BE2C (cell line): Measurements from ENCODE around the gene ZNF764.

ENCODE experiments used
- DNase-seq: peaks from one replicate; pipeline ENCODE4 v3.0.0-alpha.2; 2020
- H3K27me3 ChIP-seq: fragments of 250-450 bp; sonication (Bioruptor Pico); 2 replicates; pipeline ENCODE4 v1.5.1; 2020; ENCODE audit warnings: mild to moderate bottlenecking
- H3K36me3 ChIP-seq: fragments of 250-450 bp; sonication (Bioruptor Pico); 2 replicates; pipeline ENCODE4 v1.5.1; 2020; ENCODE audit warnings: mild to moderate bottlenecking
- H3K4me1 ChIP-seq: fragments of 250-450 bp; sonication (Bioruptor Pico); 2 replicates; pipeline ENCODE4 v1.5.1; 2020
- H3K4me3 ChIP-seq: 2 replicates; pipeline ENCODE4 v1.5.1; 2011; ENCODE audit warnings: low read depth, low read length
- H3K9me3 ChIP-seq: fragments of 250-450 bp; sonication (Bioruptor Pico); 2 replicates; pipeline ENCODE4 v1.5.1; 2020
- CTCF ChIP-seq: IDR thresholded peaks from 2 replicates; pipeline ENCODE4 v1.5.1; 2012; ENCODE audit warnings: mild to moderate bottlenecking, low read depth, low read length

The ZNF764 gene

GRCh38 chr16:30553393-30553899 lies 4.7 kb downstream of the ZNF764 start:
- Histone ChIP-seq H3K27me3 (no peaks in the 10 kb centered on the region), H3K4me1 (no peaks in the 10 kb centered on the region), H3K9me3 (no peaks in the 10 kb centered on the region), H3K4me3 (no peak overlapping the region), H3K36me3 (peaks cover 23% of the 10 kb centered on the region)
- no peak for DNase-seq
- TF ChIP-seq CTCF: no peak

GRCh38 chr16:30552956-30553355 lies 5.2 kb downstream of the ZNF764 start:
- DNase-seq: no peak
- H3K9me3 ChIP-seq: no peaks in the 10 kb centered on the region
- H3K36me3 ChIP-seq: peaks cover 23% of the 10 kb centered on the region
- H3K4me1 ChIP-seq: no peaks in the 10 kb centered on the region
- no peak for TF ChIP-seq CTCF
- H3K27me3 ChIP-seq: no peaks in the 10 kb centered on the region
- H3K4me3 ChIP-seq: no peak overlapping the region

- no peak for DNase-seq
- no peaks in the 10 kb centered on the region for H3K4me1 ChIP-seq
- H3K36me3 ChIP-seq: peaks cover 23% of the 10 kb centered on the region
- H3K9me3 ChIP-seq: no peaks in the 10 kb centered on the region
- TF ChIP-seq CTCF: no peak
- no peaks in the 10 kb centered on the region for H3K27me3 ChIP-seq
- no peak overlapping the region for H3K4me3 ChIP-seq
These were observed 6.4 kb downstream of the ZNF764 start for GRCh38 chr16:30551781-30552180.

GRCh38 chr16:30548416-30549253 lies 9.5 kb downstream of the ZNF764 start:
- H3K9me3 ChIP-seq: no peaks in the 10 kb centered on the region
- H3K4me3 ChIP-seq: no peak overlapping the region
- TF ChIP-seq CTCF: no peak
- H3K27me3 ChIP-seq: no peaks in the 10 kb centered on the region
- no peak for DNase-seq
- peaks cover 5% of the 10 kb centered on the region; the same call in 1 of the 2 replicates for H3K36me3 ChIP-seq
- H3K4me1 ChIP-seq: no peaks in the 10 kb centered on the region

- no peak for TF ChIP-seq CTCF
- H3K27me3 ChIP-seq: no peaks in the 10 kb centered on the region
- no peak for DNase-seq
- no peak overlapping the region for H3K4me3 ChIP-seq
- H3K9me3 ChIP-seq: no peaks in the 10 kb centered on the region
- no peaks in the 10 kb centered on the region for H3K36me3 ChIP-seq
- H3K4me1 ChIP-seq: peaks cover 11% of the 10 kb centered on the region
These were observed 12.1 kb downstream of the ZNF764 start for GRCh38 chr16:30546115-30546514.

- TF ChIP-seq CTCF: no peak
- Histone ChIP-seq H3K4me1 (peaks cover 12% of the 10 kb centered on the region), H3K9me3 (no peaks in the 10 kb centered on the region), H3K4me3 (no peak overlapping the region), H3K36me3 (no peaks in the 10 kb centered on the region), H3K27me3 (no peaks in the 10 kb centered on the region)
- no peak for DNase-seq
These were observed 15.1 kb downstream of the ZNF764 start for GRCh38 chr16:30543067-30543466.
